NCI-H2107 (cell line): ENCODE measurements around the gene DMAC1.

Experiments
- DNase-seq: peaks from one replicate; lab custom pipeline; 2025; lab: John Stamatoyannopoulos, UW

Gene DMAC1, protein sequence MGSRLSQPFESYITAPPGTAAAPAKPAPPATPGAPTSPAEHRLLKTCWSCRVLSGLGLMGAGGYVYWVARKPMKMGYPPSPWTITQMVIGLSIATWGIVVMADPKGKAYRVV

DNA sequence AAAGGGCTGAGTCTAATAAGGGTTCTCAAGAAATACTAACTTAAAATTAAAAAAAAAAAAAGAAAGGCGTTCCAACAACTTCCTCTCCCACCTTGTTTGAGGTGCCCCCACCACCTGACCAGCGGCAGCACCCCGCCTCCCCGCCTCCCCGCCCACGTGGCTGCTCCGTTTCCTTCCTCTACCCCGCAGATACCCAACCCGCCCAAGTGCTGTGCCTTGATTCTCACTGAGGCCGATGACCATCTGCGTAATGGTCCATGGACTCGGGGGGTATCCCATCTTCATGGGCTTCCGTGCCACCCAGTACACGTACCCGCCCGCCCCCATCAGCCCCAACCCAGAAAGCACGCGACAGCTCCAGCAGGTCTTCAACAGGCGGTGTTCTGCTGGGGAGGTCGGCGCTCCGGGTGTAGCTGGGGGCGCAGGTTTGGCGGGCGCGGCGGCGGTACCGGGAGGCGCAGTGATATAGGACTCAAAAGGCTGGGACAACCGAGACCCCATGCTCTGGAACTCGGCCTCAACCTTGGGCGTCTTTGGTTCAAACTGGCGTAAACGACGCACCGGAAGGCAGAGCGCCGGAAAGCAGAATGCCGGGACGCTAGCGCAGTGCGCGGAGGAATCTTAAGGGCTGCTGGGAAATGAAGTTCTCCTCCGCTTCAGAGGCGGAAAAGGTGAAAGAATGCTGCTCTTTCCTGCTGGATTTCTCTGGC is at the start of gene DMAC1:
Gene DMAC1, minus strand, starts transcription at position 545 of the 710 bp plus-strand sequence. Its CDS starts 44 bp downstream, at position 501.
- DNase-seq = peak; percentile 68

DNA sequence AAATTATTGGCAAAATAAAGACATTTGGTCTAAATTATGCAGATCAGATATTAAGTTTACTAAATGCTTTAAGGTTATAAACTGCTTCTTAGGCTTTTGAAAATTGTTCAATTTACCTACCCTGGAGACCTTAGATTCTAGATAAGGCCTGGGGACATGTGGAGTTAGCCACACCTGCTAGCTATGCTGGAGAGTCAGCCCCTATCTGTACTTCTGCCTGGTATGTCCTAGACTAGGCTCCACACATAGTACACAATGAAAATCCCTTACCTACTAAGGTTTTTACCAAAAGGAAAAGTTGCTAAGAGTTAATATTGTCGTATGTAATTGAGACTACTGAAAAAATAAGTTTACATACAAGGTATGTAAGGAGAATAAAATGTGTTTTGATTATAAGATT is 49.8 kb upstream of the DMAC1 start:
- no peak for DNase-seq

DNA sequence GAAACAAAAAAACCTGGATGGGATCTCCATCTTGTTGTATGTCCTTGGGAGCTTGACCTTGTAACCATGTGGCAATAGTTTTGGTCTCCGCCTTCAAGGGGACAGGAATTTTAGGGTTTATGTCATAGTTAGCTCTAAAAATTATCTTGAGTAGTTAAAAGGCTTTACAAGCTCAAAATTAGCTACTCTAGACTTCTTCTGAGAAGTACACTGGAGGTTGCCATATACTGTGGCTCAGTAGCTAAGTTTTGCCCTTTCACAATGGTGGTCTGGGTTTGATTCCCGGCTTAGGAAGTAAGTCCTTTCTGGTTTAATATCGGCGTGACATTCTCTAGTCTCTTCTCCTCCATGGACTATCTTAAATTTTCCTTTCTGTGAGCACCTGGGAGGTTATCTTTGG is 48.9 kb upstream of the DMAC1 start:
- DNase-seq = no peak

DNA sequence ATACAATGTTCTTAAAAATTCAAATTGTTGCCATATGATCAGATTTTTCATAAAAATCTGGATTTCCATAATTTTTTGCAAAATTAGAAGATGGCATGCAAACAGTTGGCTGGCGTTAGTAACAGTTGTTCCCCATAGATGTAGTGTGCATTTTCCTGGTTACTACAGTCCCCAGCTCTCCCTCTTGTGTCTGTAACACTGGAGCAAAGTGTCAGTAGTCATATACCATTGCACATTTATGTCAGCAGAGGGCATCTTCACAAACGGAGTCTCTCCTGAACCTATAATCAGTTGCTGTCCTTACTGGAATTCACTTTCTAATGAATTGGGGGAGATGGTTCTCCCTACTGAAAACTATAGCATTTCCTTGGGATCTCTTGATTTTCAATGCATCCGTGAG is 44.7 kb upstream of the DMAC1 start:
- no peak for DNase-seq

DNA sequence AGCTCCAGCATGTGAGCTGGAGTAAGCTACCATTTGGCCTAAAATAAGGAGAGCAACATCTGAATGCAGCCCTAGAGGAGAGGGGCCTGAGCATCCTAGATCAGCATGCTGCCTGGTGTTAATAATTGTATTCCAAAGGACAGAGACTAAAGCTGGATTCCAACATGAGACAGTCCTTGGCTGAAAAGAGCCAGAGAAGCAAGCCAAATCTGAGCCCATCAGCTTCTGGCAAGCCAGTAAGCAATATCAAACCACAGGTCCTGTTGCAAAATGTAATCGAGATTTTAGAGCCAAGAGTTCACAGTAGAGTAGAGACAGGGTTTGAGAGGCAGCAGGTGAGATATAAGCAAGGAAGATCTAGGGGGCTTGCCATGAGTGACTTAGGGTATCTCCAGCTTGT is 42.3 kb upstream of the DMAC1 start:
- no peak for DNase-seq

DNA sequence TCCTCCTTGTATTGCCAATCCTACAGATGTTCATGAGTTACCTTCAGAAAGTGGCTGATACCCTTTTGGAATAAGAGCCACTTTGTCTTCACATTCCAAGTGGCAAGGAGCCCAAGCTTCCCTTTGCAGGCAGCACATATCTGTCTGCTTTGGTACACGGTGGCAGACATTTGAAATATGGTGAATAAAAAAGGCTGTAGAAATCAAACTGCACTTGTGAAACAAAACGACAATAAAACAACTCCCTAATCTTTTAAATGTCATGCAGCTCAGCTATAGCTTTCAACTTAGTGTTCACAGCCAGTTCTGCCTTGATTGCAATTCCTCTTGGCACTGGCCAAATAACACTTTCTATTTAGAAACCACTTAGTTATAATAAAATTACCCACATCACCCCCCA is 35.0 kb upstream of the DMAC1 start:
- DNase-seq = no peak

DNA sequence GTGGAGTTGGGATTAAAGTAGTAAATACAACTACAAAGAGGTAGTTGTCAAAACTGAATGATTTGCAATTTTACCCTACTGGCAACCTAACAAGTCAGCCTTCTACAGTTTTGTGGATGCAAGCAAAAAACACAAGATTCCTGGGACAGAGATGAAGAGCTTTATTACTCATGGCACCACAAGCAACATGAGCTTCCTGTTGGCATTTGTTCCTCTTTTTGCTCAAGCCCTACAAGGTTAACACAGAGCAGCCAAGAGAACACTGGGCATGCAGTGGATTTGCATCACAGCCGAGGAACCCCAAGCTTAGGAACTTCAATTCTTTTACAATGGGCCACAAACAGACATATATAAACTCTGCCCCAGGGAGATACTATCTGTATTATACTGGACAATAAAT is 28.8 kb upstream of the DMAC1 start:
- no peak for DNase-seq

DNA sequence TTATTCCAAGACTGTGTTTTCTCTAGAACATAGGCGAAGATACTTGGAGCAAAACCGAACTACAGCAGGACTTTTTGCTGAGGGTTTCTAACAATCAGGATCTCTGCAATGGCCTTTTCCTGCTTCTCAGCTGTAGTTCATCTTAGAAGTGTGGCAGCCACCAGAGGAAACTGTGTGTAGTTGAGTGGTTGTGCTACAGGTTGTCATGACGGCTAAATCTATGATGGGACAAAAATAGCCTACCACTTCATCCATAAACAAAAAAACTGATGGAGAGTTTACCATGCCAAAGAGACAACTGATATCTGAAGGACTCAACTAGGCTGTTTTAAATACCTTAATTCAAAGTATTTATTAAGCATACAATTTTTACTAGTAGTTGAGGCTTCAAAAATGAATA is 28.2 kb upstream of the DMAC1 start:
- DNase-seq = no peak

DNA sequence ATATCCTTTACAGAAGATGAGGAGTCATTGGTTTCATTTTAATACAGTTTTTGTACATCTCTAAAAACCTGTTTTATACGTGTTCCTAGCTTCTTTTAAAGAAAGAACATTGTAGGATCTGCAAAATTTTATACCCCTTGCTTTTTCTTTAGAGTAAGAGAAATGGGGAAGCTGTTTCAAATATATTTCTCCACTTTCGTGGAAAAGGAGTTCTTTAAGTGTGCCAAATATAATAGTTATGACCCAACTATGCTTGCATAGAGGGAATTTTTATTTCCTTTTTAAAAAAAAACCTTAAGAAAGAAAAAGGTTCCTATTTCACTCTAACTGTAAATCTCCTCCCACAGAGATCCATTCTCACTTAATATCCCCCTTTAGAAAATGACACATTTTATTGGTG is 27.5 kb upstream of the DMAC1 start:
- DNase-seq = no peak

DNA sequence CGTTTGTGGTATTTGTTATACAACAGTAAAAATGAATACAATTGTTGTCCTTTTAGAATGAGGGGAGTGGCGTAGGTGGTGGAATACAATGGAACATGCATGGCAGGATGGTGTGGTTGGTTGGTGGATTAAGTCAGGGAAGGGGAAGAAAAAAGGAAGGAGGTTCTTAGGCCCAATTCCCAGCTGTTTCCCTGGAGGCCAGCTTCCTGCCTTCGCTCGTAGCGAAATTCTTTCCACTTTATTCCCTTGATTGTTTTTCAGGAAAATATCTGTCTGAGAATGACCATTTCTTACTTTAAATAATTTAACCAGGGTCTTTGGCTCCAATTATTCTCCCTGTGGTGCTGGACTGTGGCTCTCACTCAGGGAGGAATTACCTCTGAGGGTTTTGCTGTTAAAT is 24.1 kb upstream of the DMAC1 start:
- no peak for DNase-seq

DNA sequence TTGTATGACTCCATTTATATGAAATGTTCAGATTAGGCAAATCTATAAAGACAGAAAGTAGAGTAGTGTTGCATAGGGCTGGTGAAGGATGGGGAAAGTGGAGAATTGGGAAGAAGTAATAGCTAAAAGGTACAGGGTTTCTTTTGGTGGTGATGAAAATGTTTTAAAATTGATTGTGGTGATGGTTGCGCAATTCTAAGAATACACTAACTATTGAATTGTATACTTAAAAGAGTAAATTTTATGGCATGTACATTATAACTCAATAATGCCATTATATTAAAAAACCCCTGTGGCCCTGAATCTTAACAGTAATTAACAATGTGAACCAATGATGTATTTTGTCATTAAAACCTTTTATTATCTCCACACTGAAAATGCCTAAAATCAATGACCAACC is 20.4 kb upstream of the DMAC1 start:
- DNase-seq = no peak

DNA sequence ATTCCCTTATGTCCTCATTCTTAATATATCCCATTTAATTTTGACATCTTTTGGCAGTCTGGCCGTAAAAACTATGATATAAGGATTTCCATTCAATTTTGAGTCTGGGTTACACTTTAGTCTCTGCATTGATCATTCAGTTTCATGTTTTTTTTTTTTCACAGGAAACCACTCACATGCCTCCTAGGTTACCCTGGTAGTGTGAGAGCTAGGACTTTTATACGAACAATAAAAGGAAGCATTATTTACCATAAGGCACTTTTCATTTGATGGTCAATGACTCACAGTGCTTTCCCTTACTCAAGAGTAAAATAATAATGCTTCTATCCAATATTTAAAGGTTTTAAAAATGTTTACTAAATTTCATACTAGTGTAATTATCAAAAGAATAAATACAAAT is 16.4 kb upstream of the DMAC1 start:
- no peak for DNase-seq

DNA sequence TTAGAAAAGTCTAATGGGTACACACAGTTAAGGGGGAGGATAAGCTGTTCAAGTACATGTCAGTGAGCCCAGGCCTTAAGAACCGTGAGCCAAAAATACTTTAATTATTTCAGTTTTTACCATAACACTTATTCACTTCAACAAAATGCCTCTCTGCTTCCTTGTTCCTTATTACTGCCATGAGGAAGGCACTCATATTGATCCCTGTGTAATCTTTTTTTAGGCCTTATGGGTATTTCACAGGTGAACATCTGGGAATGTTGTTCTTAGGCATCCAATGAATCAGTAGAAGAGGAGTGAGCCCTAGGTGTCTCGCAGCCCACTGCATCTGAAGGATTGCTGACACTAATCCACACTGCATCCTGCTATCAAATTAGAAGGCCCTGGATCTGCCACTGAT is 13.5 kb upstream of the DMAC1 start:
- DNase-seq = no peak

DNA sequence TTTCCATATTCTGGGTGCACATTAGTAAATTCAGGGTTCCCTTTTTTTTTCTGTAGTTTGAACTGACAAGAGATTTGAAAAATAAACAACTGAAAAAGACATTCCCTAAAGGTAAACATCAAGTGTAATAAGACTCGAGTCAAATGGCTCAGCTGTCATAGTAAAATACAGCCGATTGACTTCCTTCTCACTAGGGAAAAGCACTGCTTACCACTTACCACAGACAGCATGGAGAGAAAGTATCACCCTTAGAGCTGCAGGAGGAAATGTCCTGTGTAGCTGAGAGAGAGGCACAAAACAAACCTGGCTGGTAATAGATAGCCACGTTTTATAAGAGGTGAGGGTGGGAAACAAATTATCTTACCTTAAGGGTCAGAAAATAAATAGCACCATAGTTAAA is 12.1 kb upstream of the DMAC1 start:
- DNase-seq = no peak

DNA sequence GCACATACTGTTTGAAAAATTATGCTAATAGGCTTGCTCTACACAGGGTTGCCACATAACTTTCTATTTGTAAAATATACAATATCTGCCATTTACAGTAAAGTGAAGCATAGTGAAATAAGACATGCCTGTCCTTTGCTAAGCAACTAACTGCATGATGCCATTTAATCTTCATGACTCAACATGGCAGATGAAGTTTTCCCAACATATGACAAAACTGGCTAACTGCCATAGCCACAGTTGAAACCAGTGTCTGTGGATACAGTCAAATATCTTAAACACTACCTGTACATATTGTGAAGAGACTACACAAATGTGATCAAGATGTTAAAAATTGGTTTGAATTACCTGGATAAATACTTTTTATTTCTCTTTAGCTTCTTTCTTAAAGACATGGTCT is 3.1 kb upstream of the DMAC1 start:
- no peak for DNase-seq

DNA sequence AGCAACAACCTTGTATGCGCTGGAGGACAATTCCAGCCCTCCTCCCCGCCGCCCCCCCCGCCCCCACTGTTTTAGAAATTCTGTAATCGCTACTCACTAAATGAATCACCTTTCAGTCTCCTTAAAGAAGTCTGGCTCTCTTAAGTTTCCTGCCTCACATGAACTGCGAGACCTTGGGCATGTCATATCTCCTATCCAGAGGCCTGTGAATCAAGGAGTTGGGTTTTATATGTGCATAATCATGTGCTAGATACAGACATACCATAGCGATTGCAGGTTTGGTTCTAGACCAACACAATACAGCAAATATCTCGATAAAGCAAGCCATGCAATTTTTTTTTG is 337 bp upstream of the DMAC1 start:
- no peak for DNase-seq

DNA sequence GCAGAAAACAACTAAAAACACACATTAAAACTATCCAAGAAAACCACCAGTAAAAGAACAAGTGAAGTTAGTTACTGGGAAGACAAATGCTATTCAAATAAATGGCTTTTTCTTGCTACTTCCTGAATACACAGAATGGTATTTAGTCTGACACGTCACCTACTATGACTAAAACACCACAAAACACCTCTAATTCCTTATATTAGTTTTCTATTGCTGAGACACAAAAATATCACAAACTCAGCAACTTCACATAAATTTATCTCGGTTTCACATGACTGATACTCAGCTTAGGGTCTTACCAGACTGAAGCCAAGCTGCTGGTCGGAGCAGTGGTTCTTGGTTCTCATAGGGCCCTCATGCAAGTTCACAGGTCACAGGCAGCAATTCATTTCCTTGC is 5.4 kb downstream of the DMAC1 start:
- no peak for DNase-seq

DNA sequence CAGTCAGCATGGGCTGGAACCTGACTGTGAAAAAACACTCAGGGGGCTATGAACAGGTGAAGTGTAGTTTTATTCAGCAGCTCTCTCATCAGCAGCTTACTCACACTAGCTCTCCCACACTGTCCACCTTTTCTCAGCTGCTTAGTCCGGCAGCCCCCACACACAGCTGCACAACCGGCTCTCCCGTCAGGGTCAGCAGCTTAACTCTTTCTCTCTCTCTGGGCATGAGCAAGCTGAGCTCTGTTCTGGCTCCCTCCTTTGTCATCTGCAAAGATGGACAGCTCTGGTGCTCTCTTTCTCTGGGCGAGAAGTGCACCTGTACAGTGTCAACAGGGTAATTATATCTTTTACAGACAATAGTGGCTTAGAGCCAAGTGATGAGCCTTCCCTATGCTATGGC is 8.2 kb downstream of the DMAC1 start:
- no peak for DNase-seq

DNA sequence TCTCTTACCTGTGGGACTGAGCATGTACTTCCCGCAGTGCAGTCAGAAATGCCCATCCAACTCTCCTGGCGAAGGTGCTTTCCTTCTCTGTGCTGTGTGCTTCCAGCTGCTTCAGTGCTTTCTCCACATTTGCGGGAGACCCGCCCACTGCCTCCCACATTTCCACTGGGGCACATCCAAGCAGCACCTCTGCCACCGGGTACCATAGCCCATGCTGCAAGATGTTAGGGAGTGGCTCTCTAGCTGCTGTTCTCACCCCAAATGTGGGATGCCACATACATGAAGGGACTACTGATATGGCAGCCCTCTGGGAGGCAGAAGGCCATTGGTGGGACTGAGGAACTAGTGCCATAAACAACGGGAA is 8.8 kb downstream of the DMAC1 start:
- no peak for DNase-seq

DNA sequence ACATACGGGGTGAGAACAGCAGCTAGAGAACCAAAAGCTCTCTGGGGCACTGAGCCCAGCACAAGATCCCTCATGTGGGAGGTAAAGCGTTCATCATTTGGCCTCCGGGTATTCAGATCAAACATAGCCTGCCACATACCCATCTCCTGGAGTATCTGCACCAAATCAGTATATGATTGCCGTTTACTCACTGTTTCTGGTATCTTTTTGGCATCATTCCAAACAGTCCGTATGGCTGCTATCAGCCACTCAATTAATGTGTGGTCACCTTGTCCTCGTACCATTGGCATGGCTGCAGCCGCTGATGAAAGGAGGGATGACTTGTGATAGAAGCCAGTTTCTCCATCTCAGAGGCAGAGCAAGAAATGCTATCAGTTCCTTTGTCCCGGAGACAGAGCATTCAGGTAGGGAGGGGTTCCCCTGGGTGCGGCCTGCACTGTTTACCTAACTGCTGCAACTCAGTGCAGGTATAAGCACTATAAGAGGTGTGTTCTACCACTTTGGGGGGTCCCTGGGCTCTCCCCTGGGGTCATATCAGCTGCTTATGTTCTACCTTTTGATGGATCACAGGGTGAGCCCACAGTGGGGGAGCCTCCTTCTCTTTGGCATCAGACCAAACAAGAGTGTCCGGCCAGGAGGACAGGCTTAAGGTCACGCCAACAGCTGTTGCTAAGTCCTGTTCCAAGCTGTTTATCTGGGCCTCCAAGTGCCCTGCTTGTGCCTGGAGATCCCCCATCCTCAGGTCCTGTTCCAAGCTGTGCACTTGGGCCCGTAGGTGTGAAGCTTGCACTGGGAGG is 9.4 kb downstream of the DMAC1 start:
- no peak for DNase-seq

DNA sequence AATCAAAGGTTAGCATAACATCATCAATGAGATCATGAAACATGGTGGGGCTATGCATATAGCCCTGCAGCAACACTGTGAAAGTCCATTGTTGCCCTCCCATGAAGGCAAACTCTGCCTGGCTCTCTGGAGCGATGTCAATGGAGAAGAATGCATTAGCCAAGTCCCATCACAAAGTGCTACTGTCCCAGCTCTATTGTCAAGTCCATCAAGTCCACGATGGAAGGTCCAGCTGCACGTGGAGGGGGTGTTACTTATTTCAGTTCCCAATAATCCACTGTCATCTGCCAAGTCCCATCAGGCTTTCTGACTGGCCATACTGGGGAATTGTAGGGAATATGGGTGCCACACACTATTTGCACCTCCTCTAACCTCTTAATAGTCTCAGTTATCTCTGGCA is 10.8 kb downstream of the DMAC1 start:
- no peak for DNase-seq

DNA sequence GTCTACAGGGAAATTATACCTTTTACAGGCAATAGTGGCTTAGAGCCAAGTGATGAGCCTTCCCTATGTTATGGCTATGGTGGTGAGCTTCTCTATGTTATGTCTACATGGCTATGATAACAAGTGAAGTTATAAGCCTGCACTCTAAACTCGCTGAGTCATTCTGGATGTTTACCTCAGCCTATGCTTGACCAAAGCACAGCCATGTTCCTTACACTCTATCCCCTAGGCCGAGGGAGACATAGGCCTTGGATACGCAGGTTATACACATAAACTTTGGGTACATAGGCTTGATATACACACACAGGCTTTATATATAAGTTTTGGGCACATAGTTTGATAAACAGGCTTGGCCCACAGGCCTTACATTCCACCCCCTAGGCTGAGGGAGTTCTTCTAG is 13.8 kb downstream of the DMAC1 start:
- no peak for DNase-seq

DNA sequence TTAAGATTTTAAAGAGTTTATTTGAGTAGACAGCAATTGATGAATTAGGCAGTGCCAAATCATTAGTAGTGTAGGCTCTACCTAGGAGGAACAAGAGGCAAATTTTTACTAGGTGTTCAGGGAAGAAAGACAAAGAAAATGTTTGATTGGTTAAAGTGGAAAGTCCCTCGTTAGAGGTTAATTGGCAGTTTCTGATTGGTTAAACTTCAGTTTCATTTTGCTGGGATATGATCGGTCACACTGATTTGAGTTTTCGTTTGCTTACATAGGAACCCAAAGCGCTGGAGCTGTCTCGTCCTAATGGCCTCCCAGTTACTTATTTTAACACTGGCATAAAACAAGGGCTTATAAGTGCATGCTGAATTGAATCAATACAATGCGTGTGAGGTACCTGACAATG is 15.1 kb downstream of the DMAC1 start:
- no peak for DNase-seq

DNA sequence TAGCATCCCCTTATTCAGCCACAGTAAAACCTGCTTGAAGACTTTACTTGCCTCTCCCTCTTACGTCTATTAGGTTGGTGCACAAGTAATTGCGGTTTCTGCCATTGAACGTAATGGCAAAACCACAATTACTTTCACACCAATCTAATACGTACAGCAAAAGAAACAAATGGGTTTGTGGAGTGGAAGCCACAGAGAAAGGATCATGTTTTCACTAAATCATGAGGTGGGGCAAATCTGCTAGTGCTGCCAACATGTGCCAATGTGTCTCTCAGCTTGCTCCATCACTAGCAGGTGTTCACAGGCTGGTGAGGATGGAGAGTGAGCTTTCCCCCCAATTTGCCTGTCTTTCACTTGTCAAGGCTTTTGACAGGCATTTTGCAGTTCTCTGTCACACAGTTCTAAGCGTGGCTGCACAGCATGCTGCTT is 15.9 kb downstream of the DMAC1 start:
- peak; percentile 39 for DNase-seq
